MCF 10A (cell line): ENCODE measurements around the gene TMEM132D. TPM values are rescaled to one million over a fixed set of nuclear protein-coding genes. Genes with fewer than 3 reads are reported as not detected.

ENCODE experiments used
- BruUV-seq: library from RNA; stranded (reverse); fragments of 400-500 nt; replicated peaks from 2 replicates; lab custom pipeline; 2021; lab: Mats Ljungman, UMichigan
- CTCF ChIA-PET: fragments of 300-600 bp; sonication (Branson Sonifier 250); formaldehyde crosslinking; extraction: SDS; loops from one replicate; lab custom pipeline; 2021; ENCODE audit warnings: antibody characterized with exemption, inconsistent platforms; lab: Yijun Ruan, JAX
- POLR2A ChIA-PET: fragments of 300-600, 350-650 bp; sonication (Branson Sonifier 250); formaldehyde crosslinking; extraction: SDS; loops from one replicate; lab custom pipeline; 2020; ENCODE audit warnings: antibody characterized with exemption, inconsistent platforms; lab: Yijun Ruan, JAX
- DNase-seq: peaks from one replicate; pipeline ENCODE4 v3.0.0-alpha.2; 2018; ENCODE audit not compliant: unreplicated experiment
- H3K27ac Mint-ChIP-seq: one replicate; pipeline ENCODE4 v1.8.0; 2022; ENCODE audit warnings: mild to moderate bottlenecking, low read depth, mixed read lengths; ENCODE audit not compliant: unreplicated experiment
- H3K27me3 Mint-ChIP-seq: one replicate; pipeline ENCODE4 v1.8.0; 2022; ENCODE audit warnings: mixed read lengths; ENCODE audit not compliant: insufficient read depth, unreplicated experiment
- H3K36me3 Mint-ChIP-seq: one replicate; pipeline ENCODE4 v1.8.0; 2022; ENCODE audit warnings: mild to moderate bottlenecking, moderate library complexity, mixed read lengths; ENCODE audit not compliant: insufficient read depth, unreplicated experiment
- H3K4me1 Mint-ChIP-seq: one replicate; pipeline ENCODE4 v1.8.0; 2022; ENCODE audit warnings: mixed read lengths; ENCODE audit not compliant: insufficient read depth, unreplicated experiment
- H3K4me3 Mint-ChIP-seq: one replicate; pipeline ENCODE4 v1.8.0; 2022; ENCODE audit warnings: mild to moderate bottlenecking, moderate library complexity, mixed read lengths; ENCODE audit not compliant: unreplicated experiment
- H3K9me3 Mint-ChIP-seq: one replicate; pipeline ENCODE4 v1.8.0; 2022; ENCODE audit warnings: mixed read lengths; ENCODE audit not compliant: unreplicated experiment
- intact Hi-C: fragments of 100-400 bp; cut with micrococcal nuclease; formaldehyde crosslinking; loops from 2 replicates; pipeline ENCODE4 v1.14.1; 2022
- total RNA-seq: library from RNA; stranded (reverse); gene quantifications from 2 replicates; pipeline ENCODE4 v1.2.3, GENCODE V29; 2022
- TF ChIP-seq, protein P1 (sequence below): fragments of 200-600 bp; IDR thresholded peaks from one replicate; pipeline ENCODE4 v1.8.0; 2022; ENCODE audit warnings: antibody characterized with exemption, mild to moderate bottlenecking; ENCODE audit not compliant: unreplicated experiment

The TMEM132D gene
- total RNA-seq, 1 experiment from 2014 or later = not detected

DNA sequence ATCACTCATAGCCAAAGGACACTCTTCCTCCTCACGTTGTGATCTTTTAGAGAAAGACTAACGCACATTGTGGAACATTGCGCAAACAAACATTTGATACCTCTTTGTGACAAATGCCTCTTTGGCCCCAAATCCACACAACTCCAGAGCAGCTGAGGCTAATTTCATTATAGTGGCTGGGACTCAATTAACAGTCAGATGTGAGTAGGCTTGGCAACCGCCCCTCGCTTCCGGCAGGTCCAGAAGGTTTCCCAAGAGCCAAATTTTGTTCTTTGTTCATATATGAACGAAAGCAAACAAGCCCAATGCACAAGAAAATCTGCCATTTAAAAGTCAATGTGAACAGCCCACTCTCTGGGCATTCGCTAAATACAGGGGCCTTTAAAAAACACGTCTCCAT is 776.6 kb downstream of the TMEM132D start:
- no peak overlapping the region for H3K27ac Mint-ChIP-seq
- CTCF ChIA-PET = no interaction called here
- POLR2A ChIA-PET = no interaction called here
- H3K27me3 Mint-ChIP-seq = no peaks in the 10 kb centered on the region
- BruUV-seq = no TSS peak
- H3K36me3 Mint-ChIP-seq = no peaks in the 10 kb centered on the region
- intact Hi-C loops = no loop called here
- H3K9me3 Mint-ChIP-seq = peaks cover 29% of the 10 kb centered on the region
- TF ChIP-seq, protein P1, sequence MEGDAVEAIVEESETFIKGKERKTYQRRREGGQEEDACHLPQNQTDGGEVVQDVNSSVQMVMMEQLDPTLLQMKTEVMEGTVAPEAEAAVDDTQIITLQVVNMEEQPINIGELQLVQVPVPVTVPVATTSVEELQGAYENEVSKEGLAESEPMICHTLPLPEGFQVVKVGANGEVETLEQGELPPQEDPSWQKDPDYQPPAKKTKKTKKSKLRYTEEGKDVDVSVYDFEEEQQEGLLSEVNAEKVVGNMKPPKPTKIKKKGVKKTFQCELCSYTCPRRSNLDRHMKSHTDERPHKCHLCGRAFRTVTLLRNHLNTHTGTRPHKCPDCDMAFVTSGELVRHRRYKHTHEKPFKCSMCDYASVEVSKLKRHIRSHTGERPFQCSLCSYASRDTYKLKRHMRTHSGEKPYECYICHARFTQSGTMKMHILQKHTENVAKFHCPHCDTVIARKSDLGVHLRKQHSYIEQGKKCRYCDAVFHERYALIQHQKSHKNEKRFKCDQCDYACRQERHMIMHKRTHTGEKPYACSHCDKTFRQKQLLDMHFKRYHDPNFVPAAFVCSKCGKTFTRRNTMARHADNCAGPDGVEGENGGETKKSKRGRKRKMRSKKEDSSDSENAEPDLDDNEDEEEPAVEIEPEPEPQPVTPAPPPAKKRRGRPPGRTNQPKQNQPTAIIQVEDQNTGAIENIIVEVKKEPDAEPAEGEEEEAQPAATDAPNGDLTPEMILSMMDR = no peak
- DNase-seq = no peak
- no peak overlapping the region for H3K4me3 Mint-ChIP-seq
- H3K4me1 Mint-ChIP-seq = no peaks in the 10 kb centered on the region

DNA sequence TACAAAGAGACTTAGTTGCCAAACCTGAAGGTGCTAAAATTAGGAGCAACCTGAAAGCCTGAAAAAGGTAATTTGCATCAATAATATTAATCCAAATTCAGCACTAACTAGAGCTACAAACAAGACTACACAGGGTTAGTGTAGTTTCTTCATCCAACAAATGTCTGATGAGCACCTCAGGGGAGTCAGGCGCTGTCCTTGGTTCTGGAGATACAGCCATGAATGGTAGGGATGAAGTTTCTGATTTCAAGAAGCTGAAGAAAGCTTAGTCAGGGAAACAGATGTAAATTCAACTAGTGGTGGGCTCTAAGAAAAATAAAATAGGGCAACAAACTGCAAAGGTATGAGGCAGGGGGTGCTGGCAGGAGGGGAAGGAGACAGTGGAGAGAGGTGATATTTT is 784.3 kb downstream of the TMEM132D start:
- TF ChIP-seq, protein P1 = no peak
- Mint-ChIP-seq H3K4me1 (no peaks in the 10 kb centered on the region), H3K9me3 (peaks cover 34% of the 10 kb centered on the region), H3K36me3 (no peaks in the 10 kb centered on the region), H3K27ac (no peak overlapping the region), H3K27me3 (no peaks in the 10 kb centered on the region), H3K4me3 (no peak overlapping the region)
- ChIA-PET CTCF (no interaction called here), POLR2A (no interaction called here)
- DNase-seq = no peak
- BruUV-seq = no TSS peak
- intact Hi-C loops = no loop called here

DNA sequence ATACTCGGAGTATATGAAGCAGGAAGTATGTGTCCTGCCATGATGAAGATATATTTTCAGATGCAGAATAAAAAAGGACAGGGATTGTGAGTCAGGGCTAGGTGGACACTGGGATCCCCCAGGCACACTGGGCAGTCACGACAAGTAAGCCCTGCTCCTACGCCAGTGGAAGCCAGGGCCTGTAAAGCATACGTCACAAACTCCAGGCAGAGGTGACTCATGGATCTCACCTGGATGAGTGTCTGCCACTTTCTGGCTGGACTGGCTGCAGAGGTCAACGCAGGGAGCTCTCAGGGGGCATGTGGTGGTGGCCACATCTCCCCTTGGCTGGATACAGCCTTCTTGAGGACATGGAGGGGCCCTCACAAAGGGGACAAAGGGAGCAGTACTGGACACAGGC is 788.3 kb downstream of the TMEM132D start:
- ChIA-PET POLR2A (no interaction called here), CTCF (no interaction called here)
- no peak overlapping the region for H3K27ac Mint-ChIP-seq
- no peak for DNase-seq
- no TSS peak for BruUV-seq
- intact Hi-C loops = no loop called here
- H3K9me3 Mint-ChIP-seq = peaks cover 45% of the 10 kb centered on the region
- H3K4me3 Mint-ChIP-seq = no peak overlapping the region
- H3K36me3 Mint-ChIP-seq = no peaks in the 10 kb centered on the region
- H3K4me1 Mint-ChIP-seq = no peaks in the 10 kb centered on the region
- no peaks in the 10 kb centered on the region for H3K27me3 Mint-ChIP-seq
- TF ChIP-seq, protein P1 = no peak

DNA sequence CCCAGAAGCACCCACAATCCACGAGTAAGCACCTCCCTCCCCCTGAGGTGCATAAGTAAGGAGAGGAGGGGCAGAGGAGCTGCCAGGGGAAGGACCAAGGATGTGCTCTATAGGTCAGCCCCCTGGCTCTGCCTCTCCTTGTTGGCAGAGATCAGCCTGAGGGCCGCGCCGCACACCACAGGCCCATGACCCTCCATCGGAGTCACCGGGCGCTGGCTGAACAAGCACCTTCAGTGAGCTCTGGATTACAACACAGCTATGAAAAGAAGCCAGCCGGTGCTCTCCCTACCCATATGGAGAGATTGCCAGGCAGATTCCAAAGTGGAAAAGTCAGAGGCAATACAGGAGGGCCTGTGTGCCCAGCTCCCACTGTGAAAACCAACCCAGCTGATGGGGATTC is 793.2 kb downstream of the TMEM132D start:
- Mint-ChIP-seq H3K9me3 (peaks cover 42% of the 10 kb centered on the region), H3K36me3 (no peaks in the 10 kb centered on the region), H3K4me1 (no peaks in the 10 kb centered on the region), H3K27me3 (no peaks in the 10 kb centered on the region), H3K4me3 (no peak overlapping the region), H3K27ac (no peak overlapping the region)
- DNase-seq = no peak
- CTCF ChIA-PET = interaction anchor here (0.6 kb wide), 1 partner anchor 30 kb away, joined by 4 read pairs; no protein-coding TSS in a partner anchor
- intact Hi-C loops = no loop called here
- POLR2A ChIA-PET = no interaction called here
- no TSS peak for BruUV-seq
- TF ChIP-seq, protein P1 = no peak
